Ascending aorta (tissue), 2 donors: ENCODE data around the gene MTMR12. TPM values are rescaled to one million over a fixed set of nuclear protein-coding genes. Genes with fewer than 3 reads are reported as not detected.

Experiments used
- DNase-seq, 2 donors: peaks; one replicate each; pipeline ENCODE4 v3.0.0-alpha.2; 2019; ENCODE audit warnings: low spot score in 2 of 2
- H3K27ac ChIP-seq, 2 donors: fragments of 200-600 bp; sonication (generic); one replicate each; pipeline ENCODE4 v1.5.1; 2016 to 2017; ENCODE audit warnings: mild to moderate bottlenecking in 1 of 2
- H3K27me3 ChIP-seq: fragments of 200-600 bp; sonication (generic); one replicate; pipeline ENCODE4 v1.5.1; 2017
- H3K36me3 ChIP-seq, 2 donors: fragments of 200-600 bp; sonication (generic); one replicate each; pipeline ENCODE4 v1.5.1; 2016
- H3K4me1 ChIP-seq, 2 donors: fragments of 200-600 bp; sonication (generic); one replicate each; pipeline ENCODE4 v1.5.1; 2016 to 2017; ENCODE audit warnings: mild to moderate bottlenecking in 1 of 2
- H3K4me3 ChIP-seq, 2 donors: fragments of 200-600 bp; sonication (generic); one replicate each; pipeline ENCODE4 v1.5.1; 2016 to 2017; ENCODE audit warnings: mild to moderate bottlenecking in 1 of 2
- H3K9me3 ChIP-seq, 2 donors: fragments of 200-600 bp; sonication (generic); one replicate each; pipeline ENCODE4 v1.5.1; 2016
- intact Hi-C: fragments of 100-400 bp; cut with DNase I; formaldehyde crosslinking; loops from one replicate; pipeline ENCODE4 v1.15.1; 2023
- total RNA-seq: library from RNA; depleted of rRNA; stranded (reverse); fragments of >200 nt; gene quantifications from one replicate; pipeline ENCODE4 v1.1.0, GENCODE V29; 2016
- TF ChIP-seq, protein P1 (sequence below), 3 experiments: fragments of 200-600 bp in 2 of 3; fragments of 450-650 bp in 1 of 3; sonication (generic) in 2 of 3; IDR thresholded peaks; one replicate each; pipeline ENCODE4 v1.5.1; 2016 to 2019; ENCODE audit warnings: antibody characterized with exemption in 3 of 3, mild to moderate bottlenecking in 1 of 3, moderate library complexity in 1 of 3

MTMR12 gene
- total RNA-seq, 1 donor from 2014 or later: 19.5 TPM

DNA sequence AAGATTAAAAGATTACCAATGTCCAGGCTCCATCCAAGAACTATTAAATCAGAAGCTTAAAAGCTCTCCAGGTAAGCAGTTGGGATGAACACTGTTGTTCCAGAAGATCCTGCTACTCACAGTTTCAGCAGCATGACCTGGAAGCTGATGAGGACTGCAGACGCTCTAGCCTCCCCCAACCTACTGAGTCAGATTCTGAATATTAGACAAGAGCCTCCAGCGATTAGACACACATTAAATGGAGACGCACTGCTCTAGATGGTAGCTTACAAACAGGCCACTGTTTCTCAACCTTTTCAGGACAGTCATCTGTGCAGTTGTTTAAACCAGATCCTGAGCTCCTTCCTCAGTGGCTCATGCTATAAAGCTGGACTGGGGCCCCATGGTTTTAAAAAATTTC lies 54.3 kb downstream of the MTMR12 start:
- peaks cover 51 to 75% of the 10 kb centered on the region in 2 donors for H3K36me3 ChIP-seq
- intact Hi-C loops: no loop called here
- H3K4me1 ChIP-seq: peaks cover 0 to 2% of the 10 kb centered on the region in 2 donors
- H3K27me3 ChIP-seq: no peaks in the 10 kb centered on the region
- H3K4me3 ChIP-seq: no peak overlapping the region
- DNase-seq: no peak
- no peaks in the 10 kb centered on the region for H3K9me3 ChIP-seq
- no peak overlapping the region for H3K27ac ChIP-seq
- TF ChIP-seq, protein P1, sequence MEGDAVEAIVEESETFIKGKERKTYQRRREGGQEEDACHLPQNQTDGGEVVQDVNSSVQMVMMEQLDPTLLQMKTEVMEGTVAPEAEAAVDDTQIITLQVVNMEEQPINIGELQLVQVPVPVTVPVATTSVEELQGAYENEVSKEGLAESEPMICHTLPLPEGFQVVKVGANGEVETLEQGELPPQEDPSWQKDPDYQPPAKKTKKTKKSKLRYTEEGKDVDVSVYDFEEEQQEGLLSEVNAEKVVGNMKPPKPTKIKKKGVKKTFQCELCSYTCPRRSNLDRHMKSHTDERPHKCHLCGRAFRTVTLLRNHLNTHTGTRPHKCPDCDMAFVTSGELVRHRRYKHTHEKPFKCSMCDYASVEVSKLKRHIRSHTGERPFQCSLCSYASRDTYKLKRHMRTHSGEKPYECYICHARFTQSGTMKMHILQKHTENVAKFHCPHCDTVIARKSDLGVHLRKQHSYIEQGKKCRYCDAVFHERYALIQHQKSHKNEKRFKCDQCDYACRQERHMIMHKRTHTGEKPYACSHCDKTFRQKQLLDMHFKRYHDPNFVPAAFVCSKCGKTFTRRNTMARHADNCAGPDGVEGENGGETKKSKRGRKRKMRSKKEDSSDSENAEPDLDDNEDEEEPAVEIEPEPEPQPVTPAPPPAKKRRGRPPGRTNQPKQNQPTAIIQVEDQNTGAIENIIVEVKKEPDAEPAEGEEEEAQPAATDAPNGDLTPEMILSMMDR (IDR thresholded peaks at IDR 0.05): no peak

DNA sequence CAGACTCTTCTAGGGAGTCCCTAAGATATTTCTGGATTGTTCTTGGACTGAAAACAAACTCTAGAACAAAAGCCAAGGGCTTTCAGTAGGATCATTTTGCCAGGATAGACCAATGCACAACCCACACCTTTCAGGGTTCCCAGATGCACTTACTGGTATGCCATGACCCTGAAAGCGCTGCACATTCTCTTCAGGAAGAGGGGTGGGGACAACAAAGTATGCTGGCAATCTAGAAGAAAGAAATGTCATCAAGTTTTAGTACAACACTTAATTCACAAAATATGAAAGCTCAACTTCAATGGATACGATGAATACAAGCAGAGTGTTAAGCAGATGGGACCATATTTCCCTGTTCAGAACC lies 57.2 kb downstream of the MTMR12 start:
- H3K36me3 ChIP-seq: peaks cover 38 to 71% of the 10 kb centered on the region in 2 donors
- no peak overlapping the region for H3K4me3 ChIP-seq
- peaks cover 0 to 1% of the 10 kb centered on the region in 2 donors for H3K4me1 ChIP-seq
- no peak for DNase-seq
- intact Hi-C loops: no loop called here
- no peak overlapping the region for H3K27ac ChIP-seq
- no peaks in the 10 kb centered on the region for H3K27me3 ChIP-seq
- TF ChIP-seq, protein P1 (IDR thresholded peaks at IDR 0.05): no peak
- no peaks in the 10 kb centered on the region for H3K9me3 ChIP-seq

DNA sequence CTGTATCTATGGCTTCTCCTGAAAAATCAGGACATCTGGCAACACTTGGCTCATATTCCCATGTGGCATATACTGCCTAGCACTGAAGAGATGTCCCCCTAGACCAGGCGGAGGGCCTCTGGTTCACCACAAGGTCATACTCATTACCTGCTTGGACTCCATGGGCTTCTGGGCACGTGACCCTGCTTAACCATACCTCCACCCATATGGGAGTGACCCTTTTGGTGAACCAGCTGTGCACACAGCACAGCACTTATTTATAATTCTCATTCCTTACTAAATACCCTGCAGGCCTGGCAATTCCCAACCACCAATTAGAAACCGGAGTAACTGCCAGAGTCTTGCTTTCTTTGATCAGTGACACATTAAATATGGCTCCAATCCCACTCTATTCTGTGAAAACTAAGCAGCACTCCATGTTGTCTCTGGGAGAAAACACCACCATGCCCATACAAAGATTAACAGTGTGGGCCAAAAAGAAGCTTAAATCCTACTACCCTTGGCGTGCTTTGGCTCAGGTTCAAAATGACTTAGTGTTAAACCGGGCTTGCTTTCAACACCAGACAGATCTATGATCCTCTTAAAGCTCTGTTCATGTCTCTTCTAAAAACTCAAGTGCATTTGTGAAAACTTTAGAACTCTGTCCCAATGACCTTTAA lies 57.7 kb downstream of the MTMR12 start:
- H3K27ac ChIP-seq: no peak overlapping the region
- intact Hi-C loops: no loop called here
- no peak for DNase-seq
- TF ChIP-seq, protein P1 (IDR thresholded peaks at IDR 0.05): no peak
- no peaks in the 10 kb centered on the region for H3K4me1 ChIP-seq
- no peaks in the 10 kb centered on the region for H3K27me3 ChIP-seq
- no peak overlapping the region for H3K4me3 ChIP-seq
- peaks cover 35 to 71% of the 10 kb centered on the region in 2 donors for H3K36me3 ChIP-seq
- no peaks in the 10 kb centered on the region for H3K9me3 ChIP-seq

DNA sequence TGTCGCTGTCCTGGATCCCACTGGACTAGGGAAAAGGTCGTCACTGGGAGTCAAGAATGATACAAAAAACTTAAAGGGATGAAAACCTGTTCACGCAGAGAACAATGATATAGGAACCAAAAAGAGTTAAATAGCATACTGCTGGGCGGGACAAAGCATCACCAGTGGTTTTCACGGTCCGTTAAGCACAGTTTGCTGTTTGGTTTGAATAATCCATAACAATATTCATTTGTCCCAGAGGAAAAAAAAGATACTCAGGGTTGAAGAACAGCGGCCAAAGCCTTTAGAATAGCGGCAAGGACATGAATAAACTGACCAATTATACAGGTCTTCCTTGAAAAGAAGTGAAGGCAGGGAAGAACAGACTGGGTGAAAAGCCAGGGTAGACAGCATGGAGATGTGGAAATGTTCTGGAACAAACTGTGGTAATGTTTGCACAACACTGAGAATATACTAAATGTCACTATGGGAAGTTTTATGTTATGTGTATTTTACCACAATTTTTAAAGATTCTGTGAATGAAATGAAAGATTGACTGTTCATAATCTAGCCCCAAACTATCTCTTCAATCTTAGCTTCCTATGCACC lies 60.8 kb downstream of the MTMR12 start:
- Histone ChIP-seq H3K36me3 (peaks cover 52 to 74% of the 10 kb centered on the region in 2 donors), H3K9me3 (no peaks in the 10 kb centered on the region)

DNA sequence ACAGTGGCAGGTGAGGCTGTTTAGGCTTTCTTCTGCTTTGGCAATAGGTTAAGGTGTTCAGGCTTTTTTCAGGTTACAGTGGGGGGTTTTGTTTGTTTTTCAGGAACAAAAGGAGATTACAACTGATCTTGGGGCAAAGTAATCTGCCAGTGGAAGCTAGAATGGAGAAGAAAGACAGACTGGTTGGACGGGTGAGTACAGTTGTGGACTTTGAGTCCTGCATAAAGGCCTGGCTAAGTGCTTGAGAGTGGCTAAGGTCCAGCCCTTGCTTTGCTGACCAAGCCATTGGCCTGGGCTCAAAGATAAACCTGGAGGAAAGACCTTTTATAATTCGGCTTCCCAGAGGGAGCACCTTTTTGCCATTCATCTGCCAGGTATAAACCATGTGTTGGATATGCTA lies 63.1 kb downstream of the MTMR12 start:
- Histone ChIP-seq H3K27ac (no peak overlapping the region), H3K27me3 (no peaks in the 10 kb centered on the region), H3K9me3 (no peaks in the 10 kb centered on the region), H3K36me3 (peaks cover 56 to 78% of the 10 kb centered on the region in 2 donors), H3K4me1 (no peaks in the 10 kb centered on the region), H3K4me3 (no peak overlapping the region)
- intact Hi-C loops: no loop called here
- no peak for DNase-seq
- TF ChIP-seq, protein P1 (IDR thresholded peaks at IDR 0.05): no peak

More for the DNA sequence above, 60.8 kb downstream of the MTMR12 start:
- no peak overlapping the region for H3K4me3 ChIP-seq
- no peaks in the 10 kb centered on the region for H3K4me1 ChIP-seq
- intact Hi-C loops: no loop called here
- DNase-seq: no peak
- H3K27ac ChIP-seq: no peak overlapping the region
- no peaks in the 10 kb centered on the region for H3K27me3 ChIP-seq
- TF ChIP-seq, protein P1 (IDR thresholded peaks at IDR 0.05): no peak
